ENCODE measurements around the gene RER1.

DNA sequence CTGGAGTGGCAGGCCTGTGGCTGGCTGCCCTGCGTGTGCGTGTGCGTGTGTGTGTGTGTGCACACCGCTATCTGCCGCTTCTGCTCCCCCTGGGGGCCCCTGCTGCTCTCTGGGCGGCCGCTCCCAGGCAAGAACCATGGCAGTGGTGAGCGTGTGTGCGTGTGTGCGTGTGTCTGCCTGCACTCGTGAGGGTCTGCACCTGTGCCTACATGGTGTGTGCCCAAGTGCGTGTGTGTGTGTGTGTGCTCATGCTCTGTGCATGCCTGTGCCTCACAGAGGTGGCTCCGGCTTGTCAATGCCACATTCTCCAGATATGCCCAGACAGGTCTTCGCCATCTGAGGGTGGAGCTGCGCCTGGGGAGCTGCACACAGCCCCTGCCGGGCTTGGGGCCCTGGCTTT lies 39.5 kb downstream of the RER1 start:
- TF ChIP-seq, protein P1, sequence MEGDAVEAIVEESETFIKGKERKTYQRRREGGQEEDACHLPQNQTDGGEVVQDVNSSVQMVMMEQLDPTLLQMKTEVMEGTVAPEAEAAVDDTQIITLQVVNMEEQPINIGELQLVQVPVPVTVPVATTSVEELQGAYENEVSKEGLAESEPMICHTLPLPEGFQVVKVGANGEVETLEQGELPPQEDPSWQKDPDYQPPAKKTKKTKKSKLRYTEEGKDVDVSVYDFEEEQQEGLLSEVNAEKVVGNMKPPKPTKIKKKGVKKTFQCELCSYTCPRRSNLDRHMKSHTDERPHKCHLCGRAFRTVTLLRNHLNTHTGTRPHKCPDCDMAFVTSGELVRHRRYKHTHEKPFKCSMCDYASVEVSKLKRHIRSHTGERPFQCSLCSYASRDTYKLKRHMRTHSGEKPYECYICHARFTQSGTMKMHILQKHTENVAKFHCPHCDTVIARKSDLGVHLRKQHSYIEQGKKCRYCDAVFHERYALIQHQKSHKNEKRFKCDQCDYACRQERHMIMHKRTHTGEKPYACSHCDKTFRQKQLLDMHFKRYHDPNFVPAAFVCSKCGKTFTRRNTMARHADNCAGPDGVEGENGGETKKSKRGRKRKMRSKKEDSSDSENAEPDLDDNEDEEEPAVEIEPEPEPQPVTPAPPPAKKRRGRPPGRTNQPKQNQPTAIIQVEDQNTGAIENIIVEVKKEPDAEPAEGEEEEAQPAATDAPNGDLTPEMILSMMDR (IDR thresholded peaks at IDR 0.05; ENCODE audit: insufficient read depth, low read depth, low read length), result no peak
- TF ChIP-seq EZH2 (IDR thresholded peaks at IDR 0.05; ENCODE audit: insufficient read depth, low read length), result no peak
